Globus pallidus (tissue), 1 donor: ENCODE measurements around the gene SBSN.

Experiments
- DNase-seq: peaks from one replicate; pipeline ENCODE4 v3.0.0-alpha.2; 2015; ENCODE audit warnings: low spot score

Gene SBSN, protein sequence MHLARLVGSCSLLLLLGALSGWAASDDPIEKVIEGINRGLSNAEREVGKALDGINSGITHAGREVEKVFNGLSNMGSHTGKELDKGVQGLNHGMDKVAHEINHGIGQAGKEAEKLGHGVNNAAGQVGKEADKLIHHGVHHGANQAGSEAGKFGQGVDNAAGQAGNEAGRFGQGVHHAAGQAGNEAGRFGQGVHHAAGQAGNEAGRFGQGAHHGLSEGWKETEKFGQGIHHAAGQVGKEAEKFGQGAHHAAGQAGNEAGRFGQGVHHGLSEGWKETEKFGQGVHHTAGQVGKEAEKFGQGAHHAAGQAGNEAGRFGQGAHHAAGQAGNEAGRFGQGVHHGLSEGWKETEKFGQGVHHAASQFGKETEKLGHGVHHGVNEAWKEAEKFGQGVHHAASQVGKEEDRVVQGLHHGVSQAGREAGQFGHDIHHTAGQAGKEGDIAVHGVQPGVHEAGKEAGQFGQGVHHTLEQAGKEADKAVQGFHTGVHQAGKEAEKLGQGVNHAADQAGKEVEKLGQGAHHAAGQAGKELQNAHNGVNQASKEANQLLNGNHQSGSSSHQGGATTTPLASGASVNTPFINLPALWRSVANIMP

DNA sequence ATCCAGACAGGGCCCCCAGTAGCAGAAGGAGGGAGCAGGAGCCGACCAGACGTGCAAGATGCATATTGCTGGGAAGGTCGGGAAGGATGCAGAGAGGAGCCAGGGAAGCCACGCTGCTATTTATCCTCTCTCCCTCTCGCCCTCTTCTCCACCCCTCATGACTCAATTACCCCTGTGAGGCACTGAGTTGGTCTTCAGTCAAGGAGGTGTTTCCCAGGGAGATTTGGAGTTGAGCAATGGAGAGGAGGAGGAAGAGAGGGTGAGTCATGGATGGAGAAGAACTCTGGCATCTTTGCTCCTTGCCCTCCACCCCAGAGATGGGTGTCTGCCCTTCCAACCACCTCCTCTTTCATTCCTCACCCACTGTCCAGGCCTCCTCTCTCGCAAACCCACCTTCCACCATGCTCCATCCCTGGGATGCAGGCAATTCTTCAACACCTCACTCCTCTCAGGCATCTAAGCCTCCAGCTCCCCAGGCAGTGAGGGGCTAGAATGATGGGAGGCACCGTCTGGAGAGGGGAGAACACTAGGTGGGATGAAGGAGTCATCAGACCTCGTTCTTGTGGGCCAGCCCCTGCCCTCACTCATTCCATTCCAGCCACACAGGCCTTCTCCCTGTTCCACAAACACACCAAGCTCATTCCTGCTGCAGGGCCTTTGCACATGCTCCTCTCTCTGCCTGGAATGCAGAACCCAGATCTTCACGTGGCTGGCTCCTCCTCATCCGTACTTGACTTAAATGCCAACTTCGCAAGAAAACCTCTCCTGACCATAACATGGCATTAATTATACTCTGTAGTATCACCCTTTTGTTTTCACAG lies at the start of gene SBSN:
SBSN (minus strand) TSS at position 94 of the 821 bp plus-strand sequence; CDS start at position 64, 30 bp downstream.
- no peak for DNase-seq

DNA sequence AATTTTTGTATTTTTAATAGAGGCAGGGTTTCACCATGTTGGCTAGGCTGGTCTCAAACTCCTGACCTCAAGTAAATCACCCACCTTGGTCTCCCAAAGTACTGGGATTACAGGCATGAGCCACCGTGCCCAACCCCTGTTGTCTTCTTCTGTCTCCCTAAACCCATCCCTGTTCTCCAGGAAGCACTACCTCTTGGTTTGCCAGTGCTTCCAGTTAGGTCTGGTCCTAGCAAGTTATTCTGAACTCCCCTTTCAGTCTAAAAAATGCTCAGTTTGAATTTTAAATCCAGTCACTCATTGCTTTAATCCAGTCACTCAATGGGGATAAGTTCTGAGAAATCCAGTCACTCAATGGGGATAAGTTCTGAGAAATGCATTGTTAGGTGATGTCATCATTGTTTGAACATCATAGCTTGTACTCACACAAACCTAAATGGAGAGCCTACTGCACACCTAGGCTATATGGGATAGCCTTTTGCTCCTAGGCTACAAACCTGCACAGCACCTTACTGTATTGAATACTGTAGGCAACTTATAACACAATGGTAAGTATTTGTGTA lies 43.4 kb upstream of the SBSN start:
- no peak for DNase-seq

DNA sequence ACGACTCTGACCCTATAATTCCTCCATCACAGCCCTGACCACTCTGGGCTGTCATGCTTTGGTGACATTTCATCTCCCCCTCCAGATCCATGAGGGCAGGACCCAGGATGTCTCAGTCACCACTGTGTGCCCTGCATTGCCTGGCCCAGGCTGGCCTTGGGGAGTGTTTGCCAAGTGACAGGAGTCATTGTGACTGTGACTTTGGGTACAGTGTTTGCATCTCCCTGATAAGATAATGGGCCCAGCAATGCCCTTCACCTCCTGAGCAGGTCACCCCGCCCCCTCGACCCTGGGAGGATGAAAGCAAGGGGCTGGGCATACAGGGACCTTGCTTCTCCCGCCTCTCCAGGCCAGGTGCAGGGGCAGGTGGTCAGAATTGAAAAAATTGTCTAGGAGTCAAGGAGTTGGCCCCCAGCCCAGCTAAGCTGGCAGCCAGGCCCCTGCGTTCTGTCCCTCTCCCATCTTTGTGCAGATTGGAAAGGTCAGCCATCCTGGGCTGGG lies 41.2 kb upstream of the SBSN start:
- DNase-seq, result no peak

DNA sequence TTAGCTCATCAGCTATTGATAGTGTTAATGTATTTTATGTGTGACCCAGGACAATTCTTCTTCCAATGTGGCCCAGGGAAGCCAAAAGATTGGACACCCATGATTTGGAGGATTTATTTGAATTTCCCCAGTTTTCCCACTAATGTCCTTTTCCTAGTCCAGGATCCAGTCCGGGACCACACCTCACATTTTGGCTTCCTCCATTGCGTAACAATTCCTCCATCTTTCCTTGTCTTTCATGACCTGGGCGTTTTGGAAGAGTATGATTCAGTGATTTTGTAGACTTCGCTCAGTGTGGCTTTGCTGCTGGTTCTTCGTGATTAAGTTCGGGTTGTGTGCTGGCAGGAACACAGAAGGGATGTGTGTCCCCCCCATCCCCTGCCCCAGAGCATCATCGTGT lies 38.6 kb upstream of the SBSN start:
- no peak for DNase-seq

DNA sequence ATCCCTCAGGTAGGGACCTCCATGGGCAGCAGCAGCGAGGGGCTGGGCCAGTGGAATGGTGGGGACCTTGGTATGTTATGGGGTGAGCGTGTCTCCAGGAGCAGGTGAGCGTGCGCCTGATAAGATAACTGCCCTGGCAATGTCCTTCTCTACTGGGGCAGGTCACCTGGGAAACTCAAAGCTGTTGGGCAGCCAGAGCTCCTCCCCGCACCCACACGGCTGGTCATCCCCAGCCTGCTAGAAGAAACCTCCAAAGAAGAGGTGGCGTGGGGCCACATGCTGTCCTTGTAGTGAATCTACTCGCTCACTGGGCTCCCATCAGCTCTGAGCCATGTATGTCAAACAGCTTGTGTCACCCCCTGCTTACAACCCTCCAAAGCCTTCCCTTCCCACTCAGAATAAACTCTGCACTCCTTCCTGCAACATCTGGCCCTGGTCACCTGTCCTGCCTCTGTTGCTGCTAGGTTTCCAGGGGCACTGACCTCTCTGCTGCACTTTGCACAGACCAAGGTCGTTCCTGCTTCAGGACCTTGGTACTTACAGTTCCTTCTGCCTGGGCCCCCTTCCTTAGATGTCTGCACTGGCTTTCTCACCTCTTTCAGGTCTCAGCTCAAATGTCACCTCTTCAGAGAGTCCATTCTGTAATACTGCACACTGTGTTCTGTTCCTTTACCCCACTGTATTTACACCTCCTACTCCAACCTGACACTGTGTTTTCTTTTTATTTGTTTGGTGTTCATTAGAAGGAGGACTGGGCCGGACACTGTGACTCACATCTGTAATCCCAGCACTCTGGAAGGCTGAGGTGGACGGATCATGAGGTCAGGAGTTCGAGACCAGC lies 37.1 kb upstream of the SBSN start:
- no peak for DNase-seq

DNA sequence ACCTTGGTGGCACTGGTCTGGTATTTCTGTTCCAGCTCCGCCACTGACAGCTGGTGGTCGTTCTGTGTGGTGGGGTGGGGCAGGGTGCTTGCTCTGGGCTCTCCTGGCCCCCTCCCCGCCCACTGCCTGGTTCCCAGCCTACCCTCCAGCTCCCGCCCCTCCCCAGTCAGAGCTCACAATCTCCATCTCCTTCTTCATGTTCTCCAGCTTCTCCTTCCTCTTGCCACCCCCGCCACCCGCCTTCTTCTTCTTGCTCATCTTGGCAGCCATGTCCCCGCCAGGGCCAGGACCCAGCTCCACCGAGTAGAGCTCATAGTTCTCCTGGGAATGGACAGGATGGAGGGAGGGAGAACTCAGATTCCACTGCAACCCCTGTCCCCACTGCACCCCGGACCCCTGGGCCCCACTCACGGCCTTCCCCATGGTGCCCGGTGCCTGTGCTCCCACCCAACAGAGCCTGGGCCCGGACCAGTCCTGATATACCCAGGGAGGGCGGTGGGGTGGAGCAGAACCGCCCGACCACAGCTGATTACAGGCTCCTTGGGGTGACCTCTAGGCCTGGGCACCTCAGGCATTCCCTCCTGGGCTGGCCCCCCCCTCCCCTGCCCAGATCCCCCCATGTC lies 35.2 kb upstream of the SBSN start, which contains the start of gene ATP4A:
ATP4A (minus strand) TSS at position 452 of the 623 bp plus-strand sequence; CDS start at position 423, 29 bp downstream.
- DNase-seq, result no peak

DNA sequence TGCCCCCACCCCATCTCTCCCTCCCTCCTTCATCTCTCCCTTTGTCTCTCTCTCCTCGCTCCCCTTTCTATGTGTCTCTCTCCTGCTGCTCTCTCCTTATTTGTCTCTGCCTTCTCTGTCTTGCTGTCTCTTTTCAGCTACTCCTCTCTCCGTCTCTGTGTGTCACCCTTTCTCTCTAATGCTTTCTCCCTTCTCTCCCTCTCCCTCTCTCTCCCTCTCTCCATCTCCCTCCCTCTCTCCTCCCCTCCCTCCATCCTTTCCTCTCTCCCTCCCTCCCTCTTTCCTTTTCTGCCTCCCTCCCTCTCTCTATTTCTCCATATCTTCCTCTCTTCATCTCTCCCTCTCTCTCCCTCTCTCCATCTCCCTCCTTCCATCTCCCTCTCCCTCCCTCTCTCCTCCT lies 34.7 kb upstream of the SBSN start:
- no peak for DNase-seq

DNA sequence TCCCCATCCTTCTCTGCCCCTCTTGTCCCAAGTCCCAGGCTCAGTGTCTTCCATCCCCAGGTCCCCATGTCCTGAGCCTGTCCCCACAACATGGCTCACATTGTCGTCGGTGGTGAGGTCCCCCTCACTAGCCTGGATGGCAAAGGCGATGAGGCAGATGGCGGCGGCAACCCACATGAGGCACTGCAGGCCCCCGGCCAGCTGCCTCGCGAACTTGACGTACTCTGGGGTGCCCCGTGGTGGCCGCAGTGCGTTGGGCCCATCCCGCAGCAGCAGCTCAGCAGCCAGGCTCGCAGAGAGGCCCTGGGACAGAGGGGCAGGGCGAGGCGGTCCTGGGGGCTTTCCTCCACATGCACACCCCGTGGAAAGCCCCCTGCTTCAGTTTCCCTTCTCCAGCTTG lies 34.2 kb upstream of the SBSN start:
- no peak for DNase-seq

DNA sequence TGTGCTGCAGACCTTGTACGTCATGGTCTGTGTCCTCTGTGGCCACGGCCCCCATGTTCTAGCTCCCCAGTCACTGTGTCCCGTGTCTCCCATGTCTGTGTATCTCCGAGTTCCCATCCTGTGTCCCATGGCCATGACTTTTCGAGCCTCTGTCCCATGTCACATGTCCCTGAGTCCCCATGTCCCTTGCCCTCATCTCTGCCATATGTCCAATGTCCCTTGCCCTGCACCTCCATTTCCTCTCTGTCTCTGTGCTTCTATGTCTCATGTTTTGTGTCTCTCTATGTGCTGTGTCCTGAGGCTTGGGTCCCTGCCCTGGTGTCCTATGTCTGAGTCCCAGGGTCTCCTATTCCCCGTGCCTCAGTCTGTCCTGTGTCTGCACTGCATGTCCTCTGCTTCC lies 33.3 kb upstream of the SBSN start:
- DNase-seq, result no peak

DNA sequence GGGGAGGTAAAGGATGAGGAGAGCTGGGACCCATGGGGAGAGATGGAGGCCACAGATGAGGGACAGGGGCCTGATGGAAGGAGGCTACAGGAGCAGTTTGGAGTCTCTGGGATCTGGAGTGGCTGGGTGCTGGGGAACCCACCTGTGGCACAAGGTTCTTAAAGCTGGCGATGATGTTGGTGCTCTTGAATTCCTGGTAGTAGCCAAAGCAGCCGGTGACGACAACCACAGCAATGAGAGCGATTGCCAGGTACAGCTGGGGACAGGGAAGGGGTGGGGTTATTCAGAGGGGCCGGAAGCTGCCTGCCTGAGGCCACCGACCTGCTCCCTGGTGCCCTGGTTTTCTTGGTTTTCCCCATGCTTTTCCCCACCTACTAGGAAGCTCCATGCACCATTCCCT lies 32.6 kb upstream of the SBSN start:
- no peak for DNase-seq

DNA sequence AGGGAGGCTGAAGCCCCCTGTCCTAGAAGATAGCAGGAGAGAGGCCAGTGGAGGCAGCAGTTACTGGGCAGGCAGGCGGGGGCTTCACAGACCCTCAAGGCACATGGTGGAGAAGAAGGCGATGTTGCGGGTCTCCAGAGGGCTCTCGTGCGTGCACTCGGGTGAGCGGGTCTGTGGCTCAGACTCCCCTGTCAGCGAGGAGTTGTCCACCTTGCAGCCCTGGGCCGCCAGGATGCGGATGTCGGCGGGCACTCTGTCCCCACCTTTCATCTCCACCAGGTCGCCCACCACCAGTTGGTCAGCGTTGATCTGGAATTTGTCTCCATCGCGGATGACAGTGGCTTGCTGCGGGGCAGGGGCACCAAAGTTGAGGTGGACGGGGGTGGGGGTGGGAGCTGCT lies 32.2 kb upstream of the SBSN start:
- no peak for DNase-seq

DNA sequence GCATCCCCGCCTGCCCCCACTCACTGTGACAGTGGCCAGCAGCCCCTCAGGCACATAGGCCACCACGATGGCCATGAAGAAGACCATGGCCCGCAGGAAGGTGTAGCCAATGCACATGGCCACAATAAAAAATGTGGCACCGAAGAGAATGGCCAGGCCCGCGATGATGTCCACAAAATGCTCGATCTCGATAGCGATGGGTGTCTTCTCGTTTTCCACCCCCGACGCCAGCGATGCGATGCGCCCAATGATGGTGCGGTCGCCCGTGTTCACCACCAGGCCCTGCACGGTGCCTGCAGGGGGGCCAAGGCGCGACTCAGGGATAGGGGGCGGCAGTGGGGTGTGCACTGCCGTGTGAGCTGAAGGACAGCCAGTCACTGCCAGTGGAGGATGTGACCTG lies 31.7 kb upstream of the SBSN start:
- DNase-seq, result no peak

DNA sequence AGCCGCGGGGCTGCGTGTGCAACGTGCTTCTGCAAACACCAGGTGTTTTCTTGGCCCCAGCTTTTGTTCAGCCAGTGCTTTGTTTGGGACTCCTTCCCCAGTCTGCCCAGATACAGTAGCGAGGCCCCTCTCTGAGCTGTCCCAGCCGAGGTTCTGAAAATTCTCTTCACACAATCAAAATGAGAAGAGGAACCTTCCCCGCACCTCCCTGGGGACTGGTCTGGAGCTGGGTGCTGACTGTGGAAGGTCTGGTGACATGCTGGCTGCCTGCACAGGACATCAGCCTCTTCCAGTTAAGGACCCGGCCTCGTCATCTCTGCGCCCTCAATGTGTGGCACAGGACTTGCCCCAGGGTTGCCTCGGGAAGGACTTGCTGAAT lies 31.2 kb upstream of the SBSN start:
- DNase-seq, result no peak

DNA sequence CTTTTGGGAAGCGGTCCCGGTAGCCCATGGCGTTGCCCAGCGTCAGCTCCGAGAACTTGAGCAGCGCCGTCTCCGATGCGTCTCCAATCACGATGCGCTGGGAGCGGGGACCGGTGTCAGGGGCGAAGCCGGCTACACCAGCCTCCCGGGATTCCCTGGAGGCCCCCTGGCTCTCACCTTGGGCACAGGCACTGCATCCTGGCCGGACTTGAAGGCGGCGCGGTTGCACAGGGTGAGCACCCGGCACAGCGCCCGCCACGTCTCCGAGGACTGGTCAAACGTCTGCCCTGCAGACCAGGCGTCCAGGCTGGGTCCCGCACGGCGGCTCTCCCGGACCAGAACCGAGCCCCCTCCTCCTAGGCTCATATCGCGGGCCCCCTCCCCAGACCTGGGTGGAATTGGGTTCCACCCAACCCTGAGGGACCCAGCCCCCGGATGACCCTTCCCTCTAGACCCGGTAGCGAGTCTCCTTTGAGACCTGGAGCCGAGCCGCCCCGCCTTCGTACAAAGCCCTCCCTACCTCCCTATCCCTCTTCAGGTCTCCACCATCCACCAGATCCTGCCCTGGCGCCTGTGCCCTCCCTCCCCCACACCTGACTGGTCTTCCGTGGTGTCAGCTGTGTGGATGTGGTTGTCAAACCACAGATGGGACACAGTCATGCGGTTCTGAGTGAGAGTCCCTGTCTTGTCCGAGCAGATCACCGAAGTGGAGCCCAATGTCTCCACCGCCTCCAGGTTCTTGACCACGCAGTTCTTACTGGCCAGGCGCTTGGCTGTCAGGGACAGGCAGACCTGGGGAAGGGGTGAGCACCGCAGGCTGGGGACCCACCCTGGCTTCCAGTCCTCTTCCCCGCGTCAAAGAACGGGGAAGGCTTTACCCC lies 30.5 kb upstream of the SBSN start:
- no peak for DNase-seq

DNA sequence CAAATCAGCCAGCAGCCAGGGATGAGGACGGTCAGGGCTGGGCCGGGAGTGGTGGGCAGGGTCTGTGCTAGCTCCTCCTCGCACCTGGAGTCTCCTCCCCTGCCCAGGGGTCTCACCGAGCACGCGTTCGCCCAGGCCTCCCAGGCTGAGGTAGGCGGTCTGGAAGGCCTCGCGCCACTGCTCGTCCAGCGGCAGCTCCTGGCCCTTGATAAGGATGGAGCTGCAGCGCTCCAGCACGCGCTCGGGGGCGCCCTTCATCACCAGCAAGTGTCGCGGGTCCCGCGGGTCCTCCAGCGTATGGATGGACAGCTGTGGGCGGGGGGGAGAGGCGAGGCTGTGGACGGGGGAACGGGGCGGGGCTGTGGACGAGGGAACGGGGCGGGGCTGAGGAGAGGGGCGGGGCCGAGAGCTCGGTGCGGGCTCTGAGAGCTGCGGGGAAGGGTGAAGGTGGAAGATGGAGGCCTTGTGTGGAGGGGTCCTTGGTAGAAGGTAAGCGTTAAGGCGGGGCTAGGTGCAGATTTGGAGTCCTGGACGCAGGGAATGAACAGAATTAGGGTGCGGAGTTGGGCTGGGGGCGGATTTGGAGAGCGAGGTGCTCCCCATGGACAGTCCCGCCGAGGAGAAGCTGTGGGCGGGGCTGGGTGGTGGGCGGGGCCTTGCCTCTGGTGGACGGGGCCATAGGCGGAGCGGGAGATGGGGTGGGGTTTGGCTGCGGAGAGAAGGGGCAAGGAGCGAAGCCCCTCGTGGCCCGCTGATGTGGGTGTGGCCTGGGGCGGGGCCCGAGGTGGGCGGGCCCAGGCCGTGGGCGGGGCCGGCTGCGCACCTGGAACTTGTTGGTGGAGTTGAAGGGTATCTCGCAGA lies 29.7 kb upstream of the SBSN start:
- no peak for DNase-seq

DNA sequence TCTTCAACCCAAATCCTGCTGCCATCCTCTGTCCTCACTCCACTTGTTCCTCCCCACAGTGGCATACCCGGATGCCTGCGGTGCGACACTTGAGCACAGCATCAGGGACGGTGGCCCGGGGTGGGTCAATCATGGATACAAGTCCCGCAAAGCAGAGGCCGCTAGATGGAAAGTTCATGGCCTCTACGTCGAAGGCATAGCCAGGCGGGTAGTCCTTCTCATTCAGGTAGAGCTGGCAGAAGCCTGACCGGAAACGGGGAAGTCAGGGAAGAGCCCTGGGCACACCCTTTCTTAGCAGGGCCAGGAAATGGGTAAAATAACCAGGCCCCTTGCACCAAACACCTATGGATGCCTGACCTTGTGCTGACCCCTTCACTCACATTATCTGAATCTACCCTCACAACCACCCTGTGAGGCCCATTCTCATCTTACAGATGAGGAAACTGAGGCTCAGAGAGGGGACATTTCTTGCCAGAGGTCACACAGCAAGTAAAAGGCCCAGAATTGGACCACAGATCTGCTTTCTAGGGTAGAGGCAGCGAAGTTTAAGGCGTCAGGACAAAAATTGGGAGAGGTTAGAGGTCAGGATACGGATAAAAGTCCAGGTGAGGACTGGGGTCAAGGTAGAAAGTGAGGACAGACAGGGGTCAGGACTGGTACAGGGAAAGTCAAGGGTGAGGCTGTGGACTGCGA lies 28.9 kb upstream of the SBSN start:
- DNase-seq, result no peak

DNA sequence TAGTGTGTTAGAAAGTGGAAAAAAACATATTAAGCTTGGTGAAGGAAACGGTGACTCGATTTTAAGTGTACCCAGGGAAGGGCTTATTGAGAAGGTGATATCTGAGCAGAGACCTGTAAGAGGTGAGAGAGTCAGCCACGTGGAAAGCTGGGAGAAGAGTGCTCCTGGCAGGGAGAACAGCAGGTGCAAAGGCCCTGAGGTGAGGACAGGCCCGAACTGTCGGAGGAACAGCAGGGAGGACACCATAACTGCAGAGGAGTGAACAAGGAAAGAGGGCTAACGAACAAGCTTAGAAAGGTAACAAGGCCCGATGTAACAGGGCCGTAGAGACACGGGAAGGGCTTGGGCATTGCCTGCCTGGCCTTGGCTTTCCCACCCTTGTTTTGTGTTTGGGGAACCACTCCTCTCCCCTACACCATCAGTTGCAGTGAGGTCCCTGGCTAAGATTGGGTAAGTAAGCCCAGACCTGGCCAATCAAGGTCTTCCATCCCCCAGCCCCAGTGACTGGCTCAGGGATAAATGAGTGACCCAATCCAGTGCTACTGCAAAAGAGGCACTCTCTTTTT lies 28.0 kb upstream of the SBSN start:
- DNase-seq, result no peak
